Thyroid gland (tissue), 4 donors: ENCODE measurements around the gene RNF6.

ENCODE experiments used
- CTCF ChIP-seq, 6 experiments: fragments of 200-600 bp in 3 of 6; fragments of 450-650 bp in 3 of 6; sonication (generic) in 3 of 6; IDR thresholded peaks; one replicate each; pipeline ENCODE4 v1.5.1; 2016 to 2019; ENCODE audit warnings: antibody characterized with exemption in 6 of 6, mild to moderate bottlenecking in 2 of 6, inconsistent platforms in 1 of 6, moderate library complexity in 1 of 6
- POLR2A ChIP-seq, 2 donors: fragments of 450-650 bp; IDR thresholded peaks; one replicate each; pipeline ENCODE4 v1.6.1; 2017; ENCODE audit warnings: antibody characterized with exemption in 2 of 2, mild to moderate bottlenecking in 2 of 2, moderate library complexity in 1 of 2

DNA sequence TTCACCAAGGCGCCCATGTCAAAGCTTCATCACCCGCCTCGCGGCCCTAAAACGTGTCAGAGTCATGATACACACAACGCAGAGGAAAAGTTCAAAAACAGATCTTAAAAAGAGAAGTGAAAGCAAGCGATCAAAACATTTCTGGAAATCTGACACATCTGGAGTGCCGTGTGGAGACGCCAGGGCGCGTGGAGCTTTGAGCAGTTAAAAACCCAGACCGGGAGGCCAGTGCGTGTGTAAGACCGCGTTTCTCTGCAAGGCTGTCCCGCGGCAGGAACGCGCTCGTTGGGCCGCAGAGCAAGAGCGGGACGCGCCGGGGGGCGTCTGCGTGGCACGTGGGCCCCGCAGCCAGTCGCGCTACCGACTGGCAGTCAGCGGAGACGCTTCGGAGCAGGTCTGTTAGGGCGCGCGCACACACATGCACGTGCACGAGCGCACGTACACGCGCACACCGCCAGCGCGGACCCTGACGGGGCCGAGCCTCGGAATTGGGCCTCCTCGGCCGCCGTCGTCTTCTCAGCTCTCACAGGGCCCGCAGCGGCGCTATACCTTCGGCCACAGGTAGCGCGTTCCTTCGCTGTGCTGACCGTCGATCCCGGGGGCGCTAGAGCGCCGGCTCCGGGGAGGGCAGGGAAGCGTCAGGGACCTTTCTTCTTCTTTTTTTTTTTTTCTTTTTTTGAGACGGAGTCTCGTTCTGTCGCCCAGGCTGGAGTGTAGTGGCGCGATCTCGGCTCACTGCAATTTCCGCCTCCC is 35.8 kb downstream of the RNF6 start:
- peak in 4 of 6 experiments; percentile 40 to 53 (median 44) for TF ChIP-seq CTCF (IDR thresholded peaks at IDR 0.05)
- peak in 1 of 2 donors; percentile 53 for TF ChIP-seq POLR2A (IDR thresholded peaks at IDR 0.05)
